ENCODE results near the gene DUS3L. TPM values are rescaled to one million over a fixed set of nuclear protein-coding genes. Genes with fewer than 3 reads are reported as not detected.
"Not testable (repeated sequence)": the region's sequence is repeated elsewhere in the genome, so short reads cannot be mapped to it uniquely, and the experiment has no call there.

DUS3L gene
- total RNA-seq, 1 donor from 2014 or later = 53.7 TPM

- intact Hi-C loops (cut with micrococcal nuclease) = no loop called here
Measured at GRCh38 chr19:5778402-5778801, 12.6 kb downstream of the DUS3L start.

- intact Hi-C loops (cut with micrococcal nuclease) = no loop called here
Measured at GRCh38 chr19:5775668-5776309, 15.2 kb downstream of the DUS3L start.

GRCh38 chr19:5774921-5775320 lies 16.0 kb downstream of the DUS3L start:
- intact Hi-C loops (cut with micrococcal nuclease) = no loop called here

- intact Hi-C loops (cut with micrococcal nuclease) = loop anchor here (1.0 kb wide), 1 partner anchor 249 kb away; no protein-coding TSS in a partner anchor
Measured at GRCh38 chr19:5773276-5773675, 17.7 kb downstream of the DUS3L start.

- intact Hi-C loops (cut with micrococcal nuclease) = no loop called here
Measured at GRCh38 chr19:5772416-5772815, 18.5 kb downstream of the DUS3L start.

GRCh38 chr19:5767949-5768348 lies 23.0 kb downstream of the DUS3L start:
- intact Hi-C loops (cut with micrococcal nuclease) = no loop called here

- intact Hi-C loops (cut with micrococcal nuclease) = no loop called here
Measured at GRCh38 chr19:5765220-5765619, 25.7 kb downstream of the DUS3L start.

DNA sequence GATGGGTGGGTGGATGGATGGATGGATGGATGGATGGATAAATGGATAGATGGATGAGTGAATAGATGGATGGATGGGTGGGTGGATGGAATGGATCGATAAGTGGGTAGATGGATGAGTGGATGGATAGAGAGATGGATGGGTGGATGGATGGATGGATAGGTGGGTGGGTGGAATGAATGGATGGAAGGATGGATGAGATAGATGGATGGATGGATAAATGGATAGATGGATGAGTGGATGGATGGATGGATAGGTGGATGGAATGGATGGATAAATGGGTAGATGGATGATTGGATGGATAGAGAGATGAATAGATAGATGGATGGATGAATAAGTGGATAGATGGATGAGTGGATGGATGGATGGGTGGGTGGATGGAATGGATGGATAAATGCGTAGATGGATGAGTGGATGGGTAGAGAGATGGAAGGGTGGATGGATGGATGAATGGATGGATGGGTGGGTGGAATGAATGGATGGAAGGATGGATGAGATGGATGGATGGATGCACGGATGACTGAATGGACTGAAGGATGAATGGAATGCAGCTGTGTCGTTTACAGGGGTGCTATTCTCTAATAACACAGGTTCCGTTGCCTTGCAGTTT lies 28.2 kb downstream of the DUS3L start:
- intact Hi-C loops (cut with micrococcal nuclease) = no loop called here

GRCh38 chr19:5753743-5754142 lies 37.2 kb downstream of the DUS3L start:
- intact Hi-C loops (cut with micrococcal nuclease) = no loop called here

DNA sequence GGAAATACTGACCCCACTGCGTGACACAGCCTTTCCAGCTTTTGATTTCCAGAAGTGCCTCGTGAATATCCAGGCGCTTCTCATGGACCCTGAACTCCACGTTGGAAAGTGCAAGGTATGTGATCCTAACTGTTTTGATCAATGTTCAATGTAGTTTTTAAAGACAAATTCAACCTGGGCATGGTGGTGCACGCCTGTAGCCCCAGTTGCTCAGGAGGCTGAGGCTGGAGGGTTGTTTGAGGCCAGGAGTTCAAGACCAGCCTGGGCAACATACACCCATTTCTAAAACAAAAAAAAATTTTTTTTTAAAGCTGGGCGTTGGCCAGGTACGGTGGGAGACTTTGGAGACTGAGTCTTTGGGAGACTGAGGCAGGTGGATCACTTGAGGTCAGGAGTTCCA lies 39.3 kb downstream of the DUS3L start:
- intact Hi-C loops (cut with micrococcal nuclease) = no loop called here

- intact Hi-C loops (cut with micrococcal nuclease) = no loop called here
Measured at GRCh38 chr19:5749505-5749904, 41.5 kb downstream of the DUS3L start.

DNA sequence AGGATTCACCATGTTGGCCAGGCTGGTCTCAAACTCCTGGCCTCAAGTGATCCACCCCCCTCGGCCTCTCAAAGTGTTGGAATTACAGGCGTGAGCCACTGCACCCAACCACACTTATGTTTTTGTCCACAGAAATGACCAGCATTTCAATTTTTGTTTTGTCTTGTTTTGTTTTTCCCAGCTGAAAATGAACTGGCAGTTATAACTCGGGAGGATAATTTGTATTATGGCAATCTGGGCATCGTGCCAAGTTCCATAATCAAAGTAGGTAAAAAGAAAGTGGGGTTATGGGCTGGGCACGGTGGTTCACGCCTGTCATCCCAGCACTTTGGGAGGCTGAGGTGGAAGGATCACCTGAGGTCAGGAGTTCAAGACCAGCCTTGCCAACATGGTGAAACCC lies 42.0 kb downstream of the DUS3L start:
- intact Hi-C loops (cut with micrococcal nuclease) = not testable (repeated sequence)

- intact Hi-C loops (cut with micrococcal nuclease) = not testable (repeated sequence)
Measured at GRCh38 chr19:5744999-5745398, 46.0 kb downstream of the DUS3L start.

DNA sequence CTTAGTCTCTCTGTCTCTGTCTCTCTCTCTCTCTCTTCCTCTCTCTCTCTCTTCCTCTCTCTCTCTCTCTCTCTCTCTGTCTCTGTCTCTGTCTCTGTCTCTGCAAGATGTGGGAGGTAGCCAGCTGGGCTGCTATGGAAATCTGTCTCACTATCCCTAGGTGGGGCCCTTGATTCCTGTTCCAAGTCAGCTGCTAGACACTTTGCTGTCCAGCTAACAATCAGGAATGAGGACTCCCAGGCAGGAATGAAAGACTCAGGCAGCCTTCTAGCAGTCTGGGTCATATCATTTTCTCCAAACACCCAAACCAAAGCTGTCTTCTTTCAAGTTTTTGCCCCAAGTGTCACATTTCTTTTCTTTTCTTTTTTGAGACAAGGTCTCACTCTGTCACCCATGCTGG lies 47.3 kb downstream of the DUS3L start:
- intact Hi-C loops (cut with micrococcal nuclease) = no loop called here

DNA sequence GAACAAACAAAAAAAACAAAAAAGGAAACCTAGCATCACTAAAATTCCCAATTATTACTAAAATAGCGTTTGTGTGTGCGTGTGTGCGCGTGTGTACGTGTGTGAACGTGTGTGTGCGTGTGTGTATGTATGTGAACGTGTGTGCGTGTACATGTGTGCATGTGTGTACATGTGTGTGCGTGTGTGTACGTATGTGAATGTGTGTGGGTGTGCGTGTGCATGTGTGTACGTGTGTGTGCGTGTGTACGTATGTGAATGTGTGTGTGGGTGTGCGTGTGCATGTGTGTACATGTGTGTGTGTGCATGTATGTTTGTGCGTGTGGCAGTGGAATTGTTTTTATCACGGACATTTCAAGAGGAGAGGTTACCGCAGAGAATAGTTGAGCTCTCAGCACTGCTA lies 48.9 kb downstream of the DUS3L start:
- intact Hi-C loops (cut with micrococcal nuclease) = no loop called here

DNA sequence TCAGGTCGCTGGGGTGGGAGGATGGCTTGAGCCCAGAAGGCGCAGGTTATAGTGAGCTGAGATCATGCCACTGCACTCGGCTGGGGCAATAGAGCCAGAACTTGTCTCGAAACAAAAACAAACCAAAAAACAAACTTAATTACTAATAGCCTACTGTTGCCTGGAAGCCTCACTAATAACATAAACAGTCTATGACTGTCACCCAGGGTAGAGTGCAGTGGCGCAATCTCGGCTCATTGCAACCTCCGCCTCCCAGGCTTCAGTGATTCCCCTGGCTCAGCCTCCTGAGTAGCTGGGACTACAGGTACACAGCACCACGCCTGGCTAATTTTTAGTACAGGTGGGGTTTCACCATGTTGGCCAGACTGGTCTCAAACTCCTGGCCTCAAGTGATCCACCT lies 52.5 kb downstream of the DUS3L start:
- intact Hi-C loops (cut with micrococcal nuclease) = no loop called here

Other genes with a start within 250 kb of the DUS3L start
- 0.76 and 0.83 TPM in 2 replicates for gene TINCR, start 223.2 kb downstream of the DUS3L start, total RNA-seq
- gene SAFB2, start 168.4 kb downstream of the DUS3L start, total RNA-seq = 95.9 and 116 TPM in 2 replicates
- gene SAFB, start 168.1 kb downstream of the DUS3L start, total RNA-seq = 127 and 135 TPM in 2 replicates
- 44.4 TPM in 2 replicates for gene MICOS13, start 110.6 kb downstream of the DUS3L start, total RNA-seq
- 2.0 and 2.4 TPM in 2 replicates for gene HSD11B1L, start 110.1 kb downstream of the DUS3L start, total RNA-seq
- 692 and 713 TPM in 2 replicates for gene RPL36, start 100.9 kb downstream of the DUS3L start, total RNA-seq
- 82.2 and 82.9 TPM in 2 replicates for gene LONP1, start 71.0 kb downstream of the DUS3L start, total RNA-seq
- gene CATSPERD, start 70.5 kb downstream of the DUS3L start, total RNA-seq = not detected in 2 replicates
- gene PRR22, start 6.4 kb downstream of the DUS3L start, total RNA-seq = 5.0 and 5.3 TPM in 2 replicates
- gene NRTN, start 13.9 kb upstream of the DUS3L start, total RNA-seq = 0.32 and 0.64 TPM in 2 replicates
- gene FUT6, start 48.5 kb upstream of the DUS3L start, total RNA-seq = not detected in 2 replicates
- 0.17 TPM in 1 of 2 replicates, not detected in the other for gene FUT3, start 60.3 kb upstream of the DUS3L start, total RNA-seq
- gene FUT5, start 79.4 kb upstream of the DUS3L start, total RNA-seq = not detected in 2 replicates
- gene NDUFA11, start 112.6 kb upstream of the DUS3L start, total RNA-seq = 220 and 230 TPM in 2 replicates
- 10.0 and 10.7 TPM in 2 replicates for gene VMAC, start 113.7 kb upstream of the DUS3L start, total RNA-seq
- 13.0 and 15.5 TPM in 2 replicates for gene CAPS, start 123.1 kb upstream of the DUS3L start, total RNA-seq
- 98.6 and 101 TPM in 2 replicates for gene RANBP3, start 187.0 kb upstream of the DUS3L start, total RNA-seq